SK-N-MC (cell line): ENCODE measurements around the gene GALP.

Source experiments
- EZH2 ChIP-seq: fragments of 200-600 bp; sonication (generic); IDR thresholded peaks from one replicate; pipeline ENCODE4 v1.6.1; 2017; ENCODE audit warnings: antibody characterized with exemption
- POLR2AphosphoS5 ChIP-seq: IDR thresholded peaks from 2 replicates; pipeline ENCODE4 v1.6.1; 2012; ENCODE audit warnings: mild to moderate bottlenecking, low read depth, low read length, borderline replicate concordance

GRCh38 chr19:56199687-56200086, 23.9 kb downstream of the GALP start:
- TF ChIP-seq EZH2 (no peak), POLR2AphosphoS5 (no peak)
